CD4-positive, alpha-beta T cell treated with Interleukin-6 for 4 hours (primary cell): ENCODE data around the gene SLC38A1.
"Not testable (repeated sequence)": the region's sequence is repeated elsewhere in the genome, so short reads cannot be mapped to it uniquely, and the experiment has no call there.

ENCODE experiments used
- DNase-seq: peaks from one replicate; pipeline ENCODE4 v3.0.0-alpha.2; 2020; ENCODE audit warnings: mixed read lengths

Gene SLC38A1

DNA sequence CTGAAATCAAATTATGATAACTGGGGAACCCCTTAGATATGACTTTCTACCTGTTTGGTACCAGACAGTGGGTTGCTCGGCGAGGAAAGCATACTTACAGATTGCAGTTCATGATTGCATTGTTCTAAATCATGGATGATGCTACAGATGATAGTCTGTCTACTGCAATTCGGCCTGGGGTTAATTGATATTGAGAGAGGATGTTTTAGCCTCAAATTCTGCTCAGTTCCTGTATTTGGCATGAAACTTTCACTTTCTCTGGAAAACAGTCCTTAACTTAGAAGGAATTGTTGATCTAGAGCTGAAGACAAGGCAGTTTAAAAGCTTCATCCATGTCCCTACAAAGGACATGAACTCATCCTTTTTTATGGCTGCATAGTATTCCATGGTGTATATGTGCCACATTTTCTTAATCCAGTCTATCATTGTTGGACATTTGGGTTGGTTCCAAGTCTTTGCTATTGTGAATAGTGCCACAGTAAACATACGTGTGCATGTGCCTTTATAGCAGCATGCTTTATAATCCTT, 106.2 kb downstream of the SLC38A1 start:
- not testable (repeated sequence) for DNase-seq

GRCh38 chr12:46160981-46161690, 107.7 kb downstream of the SLC38A1 start:
- no peak for DNase-seq

DNA sequence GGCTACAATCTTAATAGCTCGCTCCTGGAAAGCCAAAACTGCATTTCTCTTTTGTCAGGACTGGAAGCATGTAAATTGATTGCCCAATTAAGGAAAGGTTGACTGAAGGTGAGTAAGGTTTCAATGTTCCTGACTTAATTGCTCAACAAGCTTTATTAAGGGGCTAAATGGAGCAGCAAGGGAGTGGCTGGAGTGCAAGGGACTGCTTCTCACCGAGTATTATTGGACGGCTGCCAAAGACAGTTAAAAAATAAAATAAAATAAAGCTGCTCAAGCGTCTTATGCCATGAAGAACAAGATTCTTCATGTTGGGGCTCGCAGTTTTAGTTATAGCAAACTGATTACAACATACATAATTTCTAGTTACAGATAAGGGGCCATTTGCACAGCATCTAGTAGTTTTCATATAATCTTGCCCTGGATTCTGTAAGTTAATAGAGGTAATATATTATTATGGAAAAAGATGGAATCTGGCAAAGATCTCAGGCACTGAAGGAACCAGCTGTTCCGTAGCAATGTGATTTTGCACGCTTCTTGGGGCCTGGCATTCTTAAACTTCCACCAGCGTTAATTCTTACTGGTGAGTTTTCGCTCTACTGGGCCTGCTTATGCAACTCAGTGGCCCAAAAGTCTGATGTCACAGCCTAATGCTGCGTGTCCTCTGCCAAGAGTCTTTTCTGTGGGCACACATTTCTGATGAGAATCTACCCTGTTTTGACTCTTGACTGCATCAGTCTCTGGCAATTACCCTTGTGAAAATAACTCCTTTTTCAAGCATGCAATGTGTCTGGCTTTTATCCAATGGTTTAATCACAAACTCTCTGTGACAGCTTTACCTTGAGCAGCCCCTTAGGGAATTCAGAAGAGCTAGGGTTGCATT, 108.5 kb downstream of the SLC38A1 start:
- no peak for DNase-seq

- no peak for DNase-seq
Observed at GRCh38 chr12:46159309-46159901, 109.4 kb downstream of the SLC38A1 start.

DNA sequence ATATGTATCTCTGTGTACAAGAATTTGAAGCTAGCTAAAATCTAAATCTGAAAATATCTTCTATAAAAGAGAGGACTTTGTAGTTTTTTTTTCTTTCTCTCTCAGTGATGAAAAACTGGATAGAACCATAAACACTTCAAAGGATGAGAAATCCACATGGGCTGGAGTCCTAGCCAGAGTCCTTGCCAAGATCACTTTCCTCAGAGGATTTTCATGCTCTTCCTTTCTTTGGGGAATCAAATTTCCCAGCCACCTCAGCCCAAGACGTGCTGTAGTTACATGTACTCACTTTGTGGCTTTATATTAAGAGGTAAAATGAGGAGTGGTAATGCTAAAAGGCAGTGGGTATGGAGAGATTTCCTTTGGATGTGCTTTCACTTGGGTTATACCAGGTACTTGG, 110.3 kb downstream of the SLC38A1 start:
- DNase-seq: no peak

DNA sequence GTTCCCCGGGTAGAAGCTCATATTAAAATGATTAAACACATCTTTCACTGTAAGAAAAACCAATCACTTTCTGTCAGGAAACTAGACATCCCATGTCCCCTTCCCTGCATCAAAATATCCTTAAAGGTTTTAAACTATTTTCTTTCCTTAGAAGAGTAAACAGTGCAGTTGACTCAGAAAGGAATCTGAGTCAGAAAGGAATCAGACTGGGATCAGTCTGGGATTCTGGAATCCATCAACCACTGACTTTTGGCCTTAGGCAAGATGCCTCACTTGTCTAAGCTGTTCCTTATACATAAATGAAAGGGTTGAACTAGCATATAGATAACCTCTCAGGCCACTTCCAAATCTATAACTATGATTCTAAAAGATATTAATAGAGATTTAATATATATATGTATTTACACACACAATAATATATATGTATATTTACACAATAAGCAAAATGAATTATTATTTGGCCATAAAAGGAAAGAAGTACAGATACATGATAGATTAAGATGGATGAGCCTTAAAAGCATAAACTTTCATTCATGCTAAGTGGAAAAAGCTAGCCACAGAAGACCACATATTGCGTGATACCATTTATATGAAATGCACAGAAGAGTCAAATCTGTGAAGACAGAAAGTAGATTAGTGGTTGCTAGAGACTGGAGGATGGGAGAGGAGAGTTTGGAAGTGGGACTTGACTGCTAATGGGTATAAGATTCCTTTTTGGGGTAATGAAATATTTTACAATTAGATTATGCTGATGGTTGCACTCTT, 114.4 kb downstream of the SLC38A1 start:
- DNase-seq: no peak

- DNase-seq: no peak
Observed at GRCh38 chr12:46153268-46153872, 115.5 kb downstream of the SLC38A1 start.

GRCh38 chr12:46152456-46152855, 116.4 kb downstream of the SLC38A1 start:
- DNase-seq: no peak

DNA sequence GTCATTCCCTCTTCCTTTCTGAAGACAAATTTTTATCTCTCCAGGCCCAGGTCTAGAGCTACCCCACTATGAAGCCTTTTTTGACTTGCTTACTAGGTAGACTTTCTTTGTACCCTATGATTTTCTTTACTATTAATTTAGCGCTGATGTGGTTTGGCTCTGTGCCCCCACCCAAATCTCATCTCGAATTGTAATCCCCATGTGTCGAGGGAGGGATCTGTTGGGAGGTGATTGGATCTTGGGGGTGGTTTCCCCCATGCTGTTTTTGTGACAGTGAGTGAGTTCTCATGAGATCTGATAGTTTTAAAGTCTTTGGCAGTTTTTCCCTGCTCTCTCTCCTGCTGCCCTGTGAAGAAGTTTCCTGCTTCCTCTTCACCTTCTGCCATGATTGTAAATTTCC, 118.1 kb downstream of the SLC38A1 start:
- no peak for DNase-seq

DNA sequence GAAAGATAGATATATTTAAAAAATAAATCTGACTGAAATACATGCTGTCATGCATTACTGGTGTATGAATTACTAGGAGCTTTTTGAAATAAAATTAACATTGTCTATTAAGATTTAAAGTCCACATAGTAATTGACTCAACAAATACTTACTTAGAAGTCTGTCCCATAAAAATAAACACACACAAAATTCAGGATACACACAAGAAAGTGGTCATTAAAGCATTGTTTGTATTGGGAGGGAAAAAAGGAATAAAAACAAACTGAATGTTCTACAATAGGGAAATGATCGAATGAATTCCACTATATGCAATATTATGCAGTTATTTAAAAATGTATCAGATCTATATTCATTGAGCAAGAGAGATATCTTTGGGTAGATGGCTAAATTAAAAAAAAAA, 118.9 kb downstream of the SLC38A1 start:
- DNase-seq: no peak

DNA sequence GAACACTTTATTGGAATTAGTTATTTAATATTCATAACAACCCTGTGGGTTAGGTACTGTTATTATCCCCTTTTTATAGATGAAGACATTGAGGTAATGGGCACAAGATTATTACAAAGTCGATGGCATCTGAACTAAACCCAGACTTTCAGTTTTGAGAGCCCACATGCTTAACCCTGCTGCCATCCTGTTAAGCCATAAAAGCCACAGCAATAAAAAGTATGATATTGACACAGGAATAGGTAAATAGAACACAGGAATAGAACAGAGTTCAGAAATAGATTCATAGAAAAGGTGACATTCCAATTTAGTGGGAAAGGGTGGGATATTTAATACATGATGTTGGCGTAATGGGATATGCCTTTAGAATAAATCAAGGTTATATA, 119.8 kb downstream of the SLC38A1 start:
- no peak for DNase-seq

- no peak for DNase-seq
Observed at GRCh38 chr12:46148327-46149078, 120.3 kb downstream of the SLC38A1 start.

DNA sequence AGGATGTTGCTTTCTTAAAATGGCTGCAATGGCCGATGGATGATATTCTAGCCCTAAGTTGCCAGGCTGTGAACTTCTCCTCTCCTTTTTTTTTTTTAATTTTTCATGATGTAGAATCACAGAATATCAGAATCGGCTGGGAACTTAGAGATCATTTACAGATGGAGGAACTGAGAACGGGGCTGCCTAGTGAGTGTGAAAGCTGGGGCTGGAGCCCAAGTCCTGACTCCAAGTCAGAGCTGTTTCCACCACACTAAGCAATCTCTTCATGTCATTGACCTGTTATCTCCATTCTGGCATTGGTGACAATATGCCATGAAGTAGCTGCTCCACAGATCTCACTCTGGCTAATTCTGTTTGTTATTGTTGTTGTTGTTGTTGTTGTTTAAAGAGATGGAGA, 121.7 kb downstream of the SLC38A1 start:
- DNase-seq: no peak

- no peak for DNase-seq
Observed at GRCh38 chr12:46145881-46146280, 123.0 kb downstream of the SLC38A1 start.

DNA sequence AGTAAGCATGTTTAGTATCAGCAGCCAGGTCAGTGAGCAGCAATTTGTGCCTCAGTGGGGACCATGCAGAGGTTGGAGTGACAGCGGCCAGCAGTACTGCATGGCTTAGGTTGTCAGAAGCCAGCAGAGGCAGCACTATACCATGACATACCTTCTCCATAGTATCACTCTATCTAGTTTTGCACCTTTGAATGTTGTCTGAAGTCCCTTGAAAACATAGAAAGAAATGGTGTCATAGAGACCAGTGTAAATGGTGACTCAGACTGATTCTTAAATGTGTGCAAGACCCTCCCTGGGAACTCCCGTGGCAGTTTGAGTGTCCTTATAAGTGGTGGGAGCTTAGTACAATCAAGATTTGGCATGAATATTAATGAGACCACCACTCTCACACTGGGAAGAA, 124.4 kb downstream of the SLC38A1 start:
- DNase-seq: no peak

DNA sequence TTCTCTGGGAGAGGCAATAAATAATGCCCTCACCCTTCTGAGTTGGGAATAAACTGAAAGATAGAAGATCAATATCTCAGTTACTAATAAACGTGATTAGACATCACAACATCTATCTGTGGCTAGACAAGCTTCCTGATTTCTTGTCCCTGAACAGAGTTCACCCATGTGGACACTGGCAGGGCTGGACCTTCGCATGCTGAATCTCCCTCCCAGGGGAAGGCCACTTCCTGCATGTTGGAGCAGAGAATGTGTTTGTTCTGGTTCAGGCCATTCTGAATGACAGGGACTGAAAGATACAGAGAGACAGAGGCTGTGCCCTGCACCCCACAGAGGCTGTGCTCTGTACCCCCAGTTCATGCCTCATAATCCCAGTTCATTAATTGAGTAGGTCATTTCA, 132.6 kb downstream of the SLC38A1 start:
- DNase-seq: no peak

- no peak for DNase-seq
Observed at GRCh38 chr12:46135750-46136149, 133.1 kb downstream of the SLC38A1 start.

GRCh38 chr12:46134852-46135251, 134.0 kb downstream of the SLC38A1 start:
- DNase-seq: no peak

GRCh38 chr12:46134205-46134811, 134.5 kb downstream of the SLC38A1 start:
- no peak for DNase-seq

- DNase-seq: no peak
Observed at GRCh38 chr12:46133751-46134150, 135.1 kb downstream of the SLC38A1 start.
